ENCODE results near the gene NRAS.

DNA sequence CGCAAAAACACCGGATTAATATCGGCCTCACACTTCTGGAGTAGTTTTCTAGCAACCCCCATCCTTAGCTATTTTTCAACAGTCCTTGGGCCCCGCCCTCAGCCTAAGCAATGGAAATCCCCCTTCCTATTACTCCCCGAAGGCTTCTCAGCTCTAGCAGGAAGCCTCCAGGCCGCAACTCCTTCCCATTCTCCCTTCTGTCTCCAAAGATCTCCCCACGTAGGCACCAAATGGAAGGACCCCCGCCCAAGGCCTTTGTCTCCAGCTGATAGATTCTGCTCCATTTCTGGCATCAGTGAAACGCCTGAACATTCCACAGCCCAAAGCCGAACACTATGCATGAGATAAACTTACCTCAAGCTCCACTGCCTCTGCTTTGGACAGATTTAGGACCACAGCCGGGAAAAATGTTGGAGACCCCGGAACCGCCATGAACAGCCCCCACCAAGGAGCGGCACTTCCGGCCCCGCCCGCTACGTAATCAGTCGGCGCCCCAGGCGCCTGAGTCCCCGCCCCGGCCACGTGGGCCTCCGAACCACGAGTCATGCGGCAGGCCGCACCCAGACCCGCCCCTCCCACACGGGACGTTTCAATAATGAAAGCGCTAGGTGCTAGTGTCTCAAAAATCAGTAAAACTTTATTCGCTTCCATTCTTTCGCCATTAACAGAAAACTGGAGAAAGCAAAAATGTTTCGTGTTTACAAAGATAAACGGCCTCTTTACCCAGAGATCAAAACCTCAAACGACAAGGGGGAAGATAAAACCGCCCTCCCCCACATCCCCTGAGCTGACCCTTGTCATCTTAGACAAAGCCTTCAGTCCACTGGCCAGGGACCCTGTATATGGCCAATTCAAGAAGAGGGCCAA, at the start of gene NRAS:
- TF ChIP-seq, protein P1, sequence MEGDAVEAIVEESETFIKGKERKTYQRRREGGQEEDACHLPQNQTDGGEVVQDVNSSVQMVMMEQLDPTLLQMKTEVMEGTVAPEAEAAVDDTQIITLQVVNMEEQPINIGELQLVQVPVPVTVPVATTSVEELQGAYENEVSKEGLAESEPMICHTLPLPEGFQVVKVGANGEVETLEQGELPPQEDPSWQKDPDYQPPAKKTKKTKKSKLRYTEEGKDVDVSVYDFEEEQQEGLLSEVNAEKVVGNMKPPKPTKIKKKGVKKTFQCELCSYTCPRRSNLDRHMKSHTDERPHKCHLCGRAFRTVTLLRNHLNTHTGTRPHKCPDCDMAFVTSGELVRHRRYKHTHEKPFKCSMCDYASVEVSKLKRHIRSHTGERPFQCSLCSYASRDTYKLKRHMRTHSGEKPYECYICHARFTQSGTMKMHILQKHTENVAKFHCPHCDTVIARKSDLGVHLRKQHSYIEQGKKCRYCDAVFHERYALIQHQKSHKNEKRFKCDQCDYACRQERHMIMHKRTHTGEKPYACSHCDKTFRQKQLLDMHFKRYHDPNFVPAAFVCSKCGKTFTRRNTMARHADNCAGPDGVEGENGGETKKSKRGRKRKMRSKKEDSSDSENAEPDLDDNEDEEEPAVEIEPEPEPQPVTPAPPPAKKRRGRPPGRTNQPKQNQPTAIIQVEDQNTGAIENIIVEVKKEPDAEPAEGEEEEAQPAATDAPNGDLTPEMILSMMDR (conservative IDR thresholded peaks at IDR 0.05 in 1 of 2, IDR thresholded peaks at IDR 0.05 in 1 of 2; ENCODE audit: low read depth in 1 of 2, low read length in 2 of 2) = no peak
- TF ChIP-seq EZH2 (IDR thresholded peaks at IDR 0.05; ENCODE audit: low read length, missing control alignments) = no peak
